HEK293T (cell line): Measurements from ENCODE around the gene PROP1.

ENCODE experiments used
- ARNT ChIP-seq: fragments of 450-650 bp; IDR thresholded peaks from 2 replicates; pipeline ENCODE4 v1.6.1; 2017; ENCODE audit warnings: mild to moderate bottlenecking
- BHLHE40 ChIP-seq: fragments of 450-650 bp; IDR thresholded peaks from 2 replicates; pipeline ENCODE4 v1.6.1; 2016; ENCODE audit warnings: mild to moderate bottlenecking, moderate library complexity, borderline replicate concordance
- CTBP1 ChIP-seq: fragments of 450-650 bp; IDR thresholded peaks from 2 replicates; pipeline ENCODE4 v1.6.1; 2016; ENCODE audit warnings: borderline replicate concordance
- ELF4 ChIP-seq: fragments of 450-650 bp; IDR thresholded peaks from 2 replicates; pipeline ENCODE4 v1.6.1; 2017; ENCODE audit warnings: antibody characterized with exemption
- FOXK2 ChIP-seq: fragments of 450-650 bp; IDR thresholded peaks from 2 replicates; pipeline ENCODE4 v1.6.1; 2016; ENCODE audit warnings: mild to moderate bottlenecking
- FOXM1 ChIP-seq: fragments of 450-650 bp; IDR thresholded peaks from 2 replicates; pipeline ENCODE4 v1.6.1; 2017; ENCODE audit warnings: mild to moderate bottlenecking, borderline replicate concordance
- HDGF ChIP-seq: fragments of 450-650 bp; IDR thresholded peaks from 2 replicates; pipeline ENCODE4 v1.6.1; 2017; ENCODE audit warnings: antibody characterized with exemption, borderline replicate concordance
- L3MBTL2 ChIP-seq: fragments of 450-650 bp; conservative IDR thresholded peaks from 2 replicates; pipeline ENCODE4 v1.6.1; 2016; ENCODE audit warnings: mild to moderate bottlenecking
- LEF1 ChIP-seq: fragments of 450-650 bp; IDR thresholded peaks from 2 replicates; pipeline ENCODE4 v1.6.1; 2017; ENCODE audit warnings: mild to moderate bottlenecking, borderline replicate concordance

GRCh38 chr5:177963966-177964365 lies 32.1 kb downstream of the PROP1 start:
- TF ChIP-seq FOXM1 (no peak), LEF1 (no peak), FOXK2 (no peak), ELF4 (no peak), CTBP1 (no peak), ARNT (no peak), BHLHE40 (no peak), HDGF (no peak), L3MBTL2 (no peak)
